NCI-H510A treated with DMSO at 0.1 percent for 48 hours (cell line): ENCODE results near the gene EMC8.
"Not testable (repeated sequence)": the region's sequence is repeated elsewhere in the genome, so short reads cannot be mapped to it uniquely, and the experiment has no call there.

ENCODE experiments used
- DNase-seq: peaks from one replicate; lab custom pipeline; 2025; lab: John Stamatoyannopoulos, UW

EMC8 gene

DNA sequence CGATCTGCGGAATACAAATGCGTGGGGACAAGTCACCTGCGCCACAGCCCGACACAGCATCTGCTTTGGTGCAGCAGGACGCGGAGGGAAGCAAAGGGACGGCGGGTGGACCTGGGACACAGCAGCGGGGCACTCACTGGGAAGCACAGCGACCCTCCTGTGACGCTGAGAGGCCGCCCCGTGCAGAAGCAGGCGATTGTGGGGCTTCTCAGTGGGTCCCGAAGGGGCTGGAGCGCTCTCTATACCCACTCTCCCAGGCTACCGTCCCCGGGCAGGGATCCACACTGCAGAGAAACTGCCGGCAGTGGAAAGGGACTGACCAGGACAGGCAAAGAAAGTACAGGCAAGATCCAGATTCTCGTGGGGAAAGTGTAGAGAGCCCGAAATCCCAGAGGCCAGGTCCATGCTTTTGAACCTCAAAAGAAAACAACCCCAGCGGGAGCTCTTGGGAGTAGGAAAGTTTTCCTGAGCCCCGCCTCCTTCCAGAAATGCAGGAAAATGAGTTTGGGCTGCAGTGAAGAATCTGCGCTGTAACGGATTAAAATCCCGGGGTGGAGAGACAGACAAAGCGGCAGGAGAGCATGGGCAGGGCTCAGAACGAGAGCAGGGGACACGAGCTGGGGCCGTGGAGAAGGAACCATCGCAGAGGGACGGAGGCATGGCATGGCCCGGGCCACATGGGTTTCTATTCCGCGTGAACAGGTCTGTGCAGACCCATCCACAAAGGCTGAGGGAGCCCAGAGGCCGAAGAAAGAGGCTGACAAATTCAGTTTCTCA, 12.9 kb upstream of the EMC8 start:
- DNase-seq = no peak

DNA sequence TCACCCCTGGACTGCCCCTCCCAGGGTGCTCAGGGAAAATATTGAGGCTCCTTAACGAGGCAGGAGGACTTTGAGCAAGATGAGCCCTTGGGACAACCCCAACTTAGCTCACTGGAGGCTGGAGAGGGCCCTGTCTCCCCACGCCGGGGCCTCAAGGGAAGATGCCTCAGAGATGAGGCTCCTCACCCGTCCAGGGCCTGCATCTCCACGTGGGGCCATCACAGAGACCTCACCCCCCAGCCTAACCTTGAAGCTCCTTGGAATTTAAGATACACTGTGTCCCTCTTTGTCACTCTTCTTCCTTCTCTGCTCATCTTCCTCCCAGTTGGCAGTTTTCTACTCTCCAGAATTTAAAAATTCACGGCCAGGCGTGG, 11.4 kb upstream of the EMC8 start:
- no peak for DNase-seq

DNA sequence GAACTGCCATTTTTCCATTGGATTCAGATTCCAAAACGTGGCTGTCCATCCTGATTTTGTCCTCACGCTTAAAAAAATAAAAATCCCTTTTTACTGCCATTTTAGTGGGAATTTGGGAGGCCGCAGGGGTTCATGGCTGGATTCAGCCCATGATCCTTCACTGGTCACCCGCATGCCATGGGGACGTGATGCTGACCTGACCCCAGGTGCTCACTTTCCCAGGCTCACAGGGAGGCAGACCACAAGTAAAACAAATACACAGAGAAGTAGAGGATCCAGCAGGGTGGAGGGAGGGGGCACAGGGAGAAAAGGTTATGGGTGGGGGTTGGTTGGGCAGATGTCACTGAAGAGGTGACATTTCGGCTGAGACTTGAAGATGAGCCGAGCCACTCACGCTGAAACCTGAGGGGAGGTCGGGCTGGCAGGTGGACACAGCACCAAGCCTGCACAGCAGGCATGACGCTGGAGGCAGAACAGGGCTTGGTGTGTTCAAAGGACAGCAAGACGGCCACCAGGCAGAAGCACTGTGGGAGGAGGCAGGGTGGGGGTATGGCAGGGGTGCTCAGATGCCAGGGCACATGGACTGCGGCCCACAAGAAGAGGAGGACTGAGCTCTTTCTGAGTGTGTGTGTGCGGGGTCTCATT, 10.9 kb upstream of the EMC8 start:
- no peak for DNase-seq

DNA sequence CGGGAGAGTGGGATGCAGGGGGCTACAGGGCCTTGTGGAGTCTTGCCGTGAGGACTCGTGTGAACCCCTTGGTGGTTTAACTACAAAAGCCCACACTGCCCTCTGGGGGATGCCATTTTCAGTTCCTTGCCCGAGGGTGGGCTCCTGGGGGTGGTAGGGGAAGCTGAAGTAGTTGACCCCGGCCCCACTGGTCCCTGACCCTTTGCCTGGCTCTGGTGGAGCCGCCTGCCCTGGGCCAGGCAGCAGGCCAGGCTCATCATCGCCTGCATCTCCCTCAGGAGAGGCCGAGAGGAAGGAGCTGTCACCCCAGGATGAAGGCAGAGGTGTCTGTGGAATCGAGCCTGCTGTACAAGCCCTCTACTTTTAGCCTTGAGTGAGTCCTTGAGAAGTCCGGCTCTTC, 10.3 kb upstream of the EMC8 start:
- DNase-seq = no peak

DNA sequence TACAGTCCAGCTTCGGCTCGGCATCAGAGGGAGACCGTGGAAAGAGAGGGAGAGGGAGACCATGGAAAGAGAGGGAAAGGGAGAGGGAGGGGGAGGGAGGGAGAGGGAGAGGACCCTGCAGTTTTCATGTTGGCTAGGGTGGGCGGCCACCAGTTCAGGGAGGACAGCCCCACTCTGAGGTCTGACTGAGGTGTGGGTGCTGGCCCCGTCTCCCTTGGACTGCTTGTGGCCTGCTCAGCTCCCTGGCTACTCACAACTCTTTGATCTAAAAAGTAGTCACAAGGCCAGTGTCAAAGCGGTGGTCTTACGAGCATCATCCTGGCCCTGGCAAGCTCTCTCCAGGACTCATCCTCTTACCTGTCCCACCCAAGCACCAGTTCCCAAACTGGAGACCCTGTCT, 9.6 kb upstream of the EMC8 start:
- no peak for DNase-seq

DNA sequence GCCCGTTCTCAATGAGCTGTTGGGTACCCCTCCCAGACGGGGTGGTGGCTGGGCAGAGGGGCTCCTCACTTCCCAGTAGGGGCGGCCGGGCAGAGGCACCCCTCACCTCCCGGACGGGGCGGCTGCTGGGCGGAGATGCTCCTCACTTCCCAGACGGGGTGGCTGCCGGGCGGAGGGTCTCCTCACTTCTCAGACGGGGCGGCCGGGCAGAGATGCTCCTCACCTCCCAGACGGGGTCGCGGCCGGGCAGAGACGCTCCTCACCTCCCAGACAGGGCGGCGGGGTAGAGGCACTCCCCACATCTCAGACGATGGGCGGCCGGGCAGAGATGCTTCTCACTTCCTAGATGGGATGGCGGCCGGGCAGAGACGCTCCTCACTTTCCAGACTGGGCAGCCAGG, 8.8 kb upstream of the EMC8 start:
- DNase-seq = not testable (repeated sequence)

DNA sequence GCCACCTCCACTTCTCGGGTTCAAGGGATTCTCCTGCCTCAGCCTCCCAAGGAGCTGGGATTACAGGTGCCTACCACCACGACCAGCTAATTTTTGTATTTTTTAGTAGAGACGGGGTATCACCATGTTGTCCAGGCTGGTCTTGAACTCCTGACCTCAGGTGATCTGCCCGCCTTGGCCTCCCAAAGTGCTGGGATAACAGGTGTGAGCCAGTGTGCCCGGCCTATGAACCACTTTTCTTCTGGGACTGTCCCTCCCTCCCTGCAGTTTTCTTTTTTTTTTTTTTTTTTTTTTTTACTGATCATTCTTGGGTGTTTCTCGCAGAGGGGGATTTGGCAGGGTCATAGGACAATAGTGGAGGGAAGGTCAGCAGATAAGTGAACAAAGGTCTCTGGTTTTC, 8.0 kb upstream of the EMC8 start:
- DNase-seq = not testable (repeated sequence)

DNA sequence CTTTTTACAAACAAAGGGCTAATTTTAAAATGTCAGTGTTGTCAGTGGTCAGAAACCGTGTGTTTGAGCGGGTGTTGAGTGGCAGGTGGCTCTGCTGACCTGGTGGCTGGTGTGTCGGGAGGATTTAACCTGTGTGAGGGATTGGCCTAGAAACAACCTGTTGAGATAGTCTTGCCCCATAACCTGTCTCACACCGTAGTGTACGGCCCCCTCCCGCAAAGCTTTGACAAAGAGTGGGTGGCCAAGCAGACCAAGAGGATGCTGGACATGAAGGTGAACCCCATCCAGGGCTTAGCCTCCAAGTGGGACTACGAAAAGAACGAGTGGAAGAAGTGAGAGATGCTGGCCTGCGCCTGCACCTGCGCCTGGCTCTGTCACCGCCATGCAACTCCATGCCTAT, 7.2 kb upstream of the EMC8 start:
- no peak for DNase-seq

DNA sequence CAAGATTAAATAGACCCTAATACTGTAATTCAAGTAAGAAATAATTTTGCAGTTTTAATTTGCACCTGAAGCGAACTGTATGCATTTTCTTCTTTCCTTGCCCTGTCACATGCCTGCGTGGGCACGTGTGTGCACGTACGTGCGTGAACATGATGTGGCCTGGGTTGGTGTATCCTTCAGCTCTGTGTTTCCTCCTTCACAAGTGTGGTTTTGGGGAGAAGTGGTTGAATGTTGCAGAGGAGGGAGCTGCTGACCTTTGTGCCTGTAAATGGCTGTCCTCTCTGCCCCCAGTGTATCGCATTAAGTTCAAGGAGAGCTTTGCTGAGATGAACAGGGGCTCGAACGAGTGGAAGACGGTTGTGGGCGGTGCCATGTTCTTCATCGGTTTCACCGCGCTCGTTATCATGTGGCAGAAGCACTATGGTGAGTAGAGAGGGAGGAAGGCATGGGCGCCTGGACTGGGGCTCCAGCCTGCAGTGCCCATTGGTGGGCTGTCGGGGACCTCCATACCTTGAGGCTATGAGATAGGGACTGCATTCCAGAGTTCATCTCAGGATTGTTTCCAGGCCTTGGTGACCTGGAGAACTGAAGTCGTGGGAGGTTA, 6.2 kb upstream of the EMC8 start:
- DNase-seq = no peak

DNA sequence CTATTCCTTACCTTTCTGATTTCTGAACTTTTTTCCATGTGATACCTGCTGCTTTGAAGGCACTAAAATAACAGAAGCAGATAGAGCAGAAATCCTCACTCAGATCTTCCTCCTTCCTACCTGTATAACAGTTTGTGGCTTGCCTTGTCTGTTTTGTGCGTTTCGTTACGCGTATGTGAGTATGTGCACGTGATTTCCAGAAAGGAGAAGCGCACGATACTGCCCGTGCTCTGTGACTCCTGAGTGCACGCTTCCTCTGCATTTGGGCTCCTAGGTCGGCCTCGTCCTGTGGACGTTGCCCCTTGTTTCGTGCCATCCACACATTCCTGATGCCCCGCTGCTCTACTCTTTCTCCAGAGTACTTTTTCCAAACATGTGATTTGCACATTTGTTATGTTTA, 4.2 kb upstream of the EMC8 start:
- no peak for DNase-seq

DNA sequence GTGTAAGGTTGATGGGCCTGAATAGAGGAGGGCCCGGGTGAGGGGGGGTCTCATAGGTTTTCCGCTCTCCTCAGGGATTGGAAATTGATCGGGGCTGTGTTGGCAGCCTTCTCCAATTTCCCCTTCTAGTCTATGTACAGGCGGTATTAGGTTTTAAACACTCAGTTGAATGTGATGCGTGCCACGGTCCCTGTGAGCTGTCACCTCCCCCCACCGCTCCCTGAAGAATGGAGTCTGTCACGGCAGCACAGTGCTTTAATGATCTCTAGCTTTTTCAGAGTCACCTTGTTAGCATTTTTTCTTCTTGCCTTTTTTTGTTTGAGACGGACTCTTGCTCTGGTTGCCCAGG, 951 bp upstream of the EMC8 start:
- no peak for DNase-seq

DNA sequence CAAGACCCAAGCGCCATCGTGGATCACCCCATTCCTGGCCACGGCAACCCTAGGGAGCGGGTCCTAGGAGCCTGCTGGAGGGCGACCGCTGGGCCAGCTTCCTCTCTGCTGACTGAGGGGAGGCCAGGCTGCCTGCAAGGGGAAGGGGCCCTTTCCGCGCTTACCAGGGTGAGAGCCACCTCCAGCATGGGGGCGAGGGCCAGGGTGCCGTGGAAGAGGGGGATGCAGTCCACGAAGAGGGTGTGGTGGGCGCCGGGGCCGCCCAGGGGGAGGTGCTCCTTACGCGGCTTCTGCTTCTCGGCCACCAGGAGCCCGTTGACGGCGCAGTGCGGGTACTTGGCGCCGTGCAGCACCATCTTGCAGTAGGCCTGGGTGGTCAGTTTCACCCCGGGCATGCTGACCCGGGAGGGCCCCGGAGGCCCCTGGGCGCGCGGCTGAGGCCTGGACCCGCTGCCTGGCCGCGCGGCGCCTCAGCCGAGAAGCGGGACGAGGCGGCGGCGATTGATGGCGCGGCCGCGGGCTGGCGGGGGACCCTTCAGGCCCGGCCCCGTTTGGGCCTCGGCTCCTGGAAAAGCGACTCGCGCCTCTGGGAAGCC, 345 bp downstream of the EMC8 start:
- DNase-seq = no peak

DNA sequence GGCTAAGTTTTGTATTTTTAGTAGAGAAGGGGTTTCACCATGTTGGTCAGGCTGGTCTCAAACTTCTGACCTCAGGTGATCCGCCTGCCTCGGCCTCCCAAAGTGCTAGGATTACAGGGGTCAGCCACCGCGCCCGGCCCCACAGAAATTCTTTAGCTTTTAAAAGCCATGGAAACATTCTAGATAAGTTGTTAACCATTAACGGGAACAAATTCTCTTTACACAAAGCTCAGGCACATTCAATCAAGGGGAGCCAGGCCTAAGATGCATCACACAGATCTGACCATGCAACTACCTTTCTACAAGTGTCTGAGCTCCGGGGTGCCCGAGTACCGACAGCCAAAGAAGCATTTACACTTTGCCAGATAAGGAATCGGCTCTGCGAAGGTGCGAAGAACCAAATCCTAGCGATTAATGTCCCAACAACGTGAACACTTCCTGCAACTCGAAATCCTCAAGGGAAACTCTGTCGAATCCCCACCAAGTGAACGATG, 1.0 kb downstream of the EMC8 start:
- DNase-seq = no peak

DNA sequence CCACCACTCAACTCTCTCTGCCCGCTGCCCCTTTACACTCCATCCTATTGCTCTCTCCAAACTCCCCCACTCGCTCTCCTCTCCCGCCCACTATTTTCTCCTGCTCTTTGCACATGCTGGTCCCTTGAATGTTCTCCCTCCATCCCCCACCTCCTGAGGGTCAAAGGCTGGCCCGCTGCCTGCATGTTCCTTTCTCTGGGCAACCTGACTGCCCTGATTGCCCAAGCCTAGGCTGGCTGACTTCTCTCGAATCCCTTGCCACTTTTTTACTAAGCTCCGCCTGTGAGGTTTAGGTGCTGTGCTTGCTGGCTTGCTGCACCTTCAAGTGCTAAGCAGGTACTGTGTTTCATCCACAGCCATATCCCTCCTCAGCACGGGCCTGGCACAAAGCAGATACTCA, 2.7 kb downstream of the EMC8 start:
- DNase-seq = no peak

DNA sequence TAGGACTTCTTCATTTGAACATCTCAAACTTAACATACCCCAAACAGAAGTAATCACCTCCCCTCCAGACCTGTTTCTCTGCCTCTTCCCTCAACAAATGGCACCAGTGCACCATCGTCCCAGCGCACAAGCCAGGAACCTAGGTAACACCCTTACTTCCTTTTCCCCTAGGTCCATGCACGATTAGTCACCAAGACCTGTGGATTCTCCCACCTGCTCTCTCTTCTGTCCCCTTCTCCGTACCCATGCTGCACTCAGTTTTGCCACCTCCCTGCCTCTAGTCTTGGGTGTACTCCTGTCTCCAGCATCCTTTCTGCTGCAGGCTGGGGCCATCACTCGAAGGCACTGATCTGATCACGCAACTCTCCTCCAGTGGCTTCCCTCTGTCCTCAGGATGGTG, 3.2 kb downstream of the EMC8 start:
- DNase-seq = no peak

DNA sequence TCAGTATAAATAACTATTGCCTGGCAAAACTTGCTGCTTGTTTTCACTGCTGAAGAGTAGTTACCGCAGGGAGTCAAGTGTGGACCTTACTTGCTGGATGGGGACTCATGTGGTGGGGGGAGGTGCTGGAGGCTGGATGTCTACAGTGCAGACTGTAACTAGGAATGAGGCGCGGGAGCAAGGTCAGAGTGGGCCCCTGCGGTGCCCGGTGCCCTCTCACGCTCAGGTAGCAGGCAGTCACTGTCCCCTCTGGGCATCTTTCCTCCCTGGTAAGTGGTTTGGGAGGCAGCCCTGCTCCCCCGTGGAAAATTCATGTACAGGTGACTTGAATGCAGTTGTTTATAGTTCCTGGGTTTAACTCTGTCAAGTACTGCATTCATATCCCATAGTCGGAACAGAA, 4.6 kb downstream of the EMC8 start:
- no peak for DNase-seq

DNA sequence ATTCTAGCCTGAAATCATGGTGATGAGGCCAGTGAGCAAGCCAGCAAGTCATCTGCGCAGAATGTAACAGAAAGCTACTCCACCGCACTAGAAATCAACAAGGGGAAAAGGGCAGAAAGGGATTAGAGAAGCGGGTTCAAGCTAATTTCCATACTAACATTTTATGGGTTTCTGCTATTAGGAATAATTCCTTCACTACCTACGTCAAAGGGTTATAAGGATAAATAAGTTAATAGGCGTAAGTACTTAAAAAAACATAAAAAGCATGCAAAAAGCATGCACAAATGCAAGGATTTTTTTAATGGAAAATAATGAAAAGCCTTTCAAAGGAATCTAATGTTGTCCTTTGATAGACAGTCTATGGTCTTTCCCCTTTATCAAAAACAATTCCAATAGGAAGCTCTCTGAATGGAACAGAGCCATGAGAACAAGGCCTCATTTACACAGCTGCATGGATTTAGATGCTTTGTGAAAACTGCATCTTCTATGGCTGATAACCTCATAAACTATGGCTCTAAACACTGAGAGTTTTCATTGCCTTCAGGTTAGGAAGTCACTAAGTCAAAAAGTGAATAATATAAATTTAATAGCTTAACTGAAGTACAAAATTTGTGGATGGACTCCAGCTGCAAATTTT, 5.6 kb downstream of the EMC8 start:
- DNase-seq = no peak

DNA sequence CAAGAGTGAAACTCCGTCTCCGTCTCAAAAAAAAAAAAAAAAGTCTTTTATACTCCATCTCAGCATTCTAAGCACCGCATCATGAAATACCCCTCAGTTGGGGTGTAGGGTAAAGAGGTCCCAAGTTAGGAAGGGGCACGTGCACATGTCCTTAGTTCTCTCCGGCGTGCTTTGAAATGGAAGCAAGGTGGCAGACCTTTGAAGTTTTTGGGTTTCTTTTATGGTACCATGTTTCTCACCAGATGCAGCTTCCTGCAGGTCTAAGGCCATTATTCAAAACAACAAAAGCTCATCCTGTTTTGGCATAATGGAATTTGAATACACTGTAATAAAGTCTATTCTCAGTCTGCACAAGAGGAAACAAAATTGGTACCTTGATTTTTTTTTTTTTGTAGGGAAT, 9.6 kb downstream of the EMC8 start:
- DNase-seq = no peak

DNA sequence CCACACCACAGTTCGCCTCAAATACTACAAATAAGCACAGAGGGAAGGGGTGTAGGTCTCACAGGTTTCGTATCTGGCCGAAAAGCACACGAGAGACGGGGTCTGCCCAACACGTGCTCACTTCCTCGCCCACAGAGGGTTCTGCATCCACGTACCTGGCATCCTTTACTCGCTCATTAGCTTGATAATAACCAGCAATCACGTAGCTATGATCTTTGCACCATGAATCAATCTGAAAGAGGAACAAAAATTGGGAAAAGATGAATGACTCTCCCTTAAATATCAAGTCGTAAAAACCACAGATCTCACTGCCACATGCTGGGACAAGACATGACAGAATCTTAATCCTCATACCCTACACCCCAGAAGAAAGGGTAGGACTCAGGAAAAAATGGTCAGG, 10.5 kb downstream of the EMC8 start:
- no peak for DNase-seq

DNA sequence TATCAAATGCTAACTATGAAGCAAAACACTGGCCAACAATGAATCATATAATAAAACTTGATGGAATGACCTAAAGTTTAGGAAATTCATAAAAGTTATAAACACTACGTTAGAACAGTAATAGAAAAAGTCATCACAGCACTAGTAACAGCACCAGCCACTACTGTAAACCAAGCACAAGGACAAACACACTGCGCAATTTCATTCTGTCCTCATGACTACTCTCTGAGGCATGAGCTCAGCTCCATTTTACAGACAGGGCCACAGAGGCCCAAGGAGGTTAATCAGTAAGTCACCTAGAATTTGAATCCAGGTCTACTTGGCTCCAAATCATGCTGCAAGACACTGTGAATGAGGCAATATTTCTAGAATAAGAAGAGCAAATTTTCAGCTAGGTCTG, 13.4 kb downstream of the EMC8 start:
- no peak for DNase-seq

DNA sequence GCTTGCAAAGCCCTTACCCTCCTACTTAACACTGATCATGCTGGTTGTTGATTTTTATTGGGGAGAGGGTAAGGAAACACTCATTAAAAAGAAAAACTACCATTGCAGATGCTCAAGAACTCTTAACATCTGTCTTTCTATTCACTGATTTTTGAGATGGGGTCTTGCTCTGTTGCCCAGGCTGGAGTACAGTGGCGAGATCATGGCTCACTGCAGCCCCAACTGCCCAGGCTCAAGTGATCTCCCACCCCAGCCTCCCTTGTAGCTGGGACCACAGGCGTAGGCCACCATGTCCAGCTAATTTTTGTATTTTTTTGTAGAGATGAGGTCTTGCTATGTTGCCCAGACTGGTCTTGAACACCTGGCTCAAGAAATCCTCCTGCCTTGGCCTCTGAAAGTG, 14.5 kb downstream of the EMC8 start:
- no peak for DNase-seq

DNA sequence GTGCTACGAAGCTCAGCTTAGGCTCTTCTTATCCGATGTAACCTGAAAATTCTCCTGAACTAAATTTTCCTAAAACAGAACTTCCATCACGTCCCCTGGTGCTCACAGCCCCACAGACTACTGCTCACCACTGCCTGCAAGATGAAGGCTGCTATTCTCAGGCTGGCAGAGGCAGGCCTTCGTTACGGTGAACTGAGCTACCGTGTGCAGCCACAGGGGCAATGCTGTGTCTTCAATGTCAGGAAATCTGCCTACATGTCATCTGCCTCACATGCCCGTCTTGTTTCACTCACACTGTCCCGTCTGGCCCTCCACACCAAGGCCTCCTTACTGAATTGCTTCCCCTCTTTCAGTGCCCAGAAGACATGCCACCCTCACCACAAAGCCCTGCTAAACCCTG, 15.9 kb downstream of the EMC8 start:
- no peak for DNase-seq

DNA sequence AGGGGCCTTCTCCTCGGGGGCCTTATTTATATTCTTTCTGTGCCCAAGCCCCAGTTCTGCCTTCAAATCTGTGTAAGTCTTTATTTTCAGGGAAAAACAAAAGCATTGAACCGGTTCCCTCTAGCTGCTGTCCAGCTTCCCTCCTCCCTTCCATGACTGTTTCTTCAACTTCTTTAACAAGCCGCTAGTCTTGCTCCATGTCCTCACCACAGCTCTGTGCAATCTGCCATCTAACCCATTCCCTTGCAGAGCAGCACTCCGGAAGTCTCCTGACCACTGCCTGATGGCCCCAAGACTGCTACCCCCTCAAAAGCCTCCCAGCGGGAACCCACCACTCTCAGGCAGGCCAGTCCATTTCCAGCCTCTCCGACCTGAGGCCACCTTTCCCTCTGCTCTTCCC, 16.9 kb downstream of the EMC8 start:
- DNase-seq = no peak
